HAP-1 (cell line): ENCODE measurements around the gene RNF112.
A peak's percentile ranks its signal among the peaks of the same experiment; 100 is the strongest.

ENCODE experiments used
- DNase-seq, 2 experiments: peaks; one replicate each; pipeline ENCODE4 v3.0.0-alpha.2; 2016 to 2020; ENCODE audit warnings: low spot score in 2 of 2
- H3K27me3 ChIP-seq: fragments of 250-450 bp; sonication (Bioruptor Pico); 2 replicates; pipeline ENCODE4 v1.5.1; 2020; ENCODE audit warnings: low read depth, mild to moderate bottlenecking, moderate library complexity
- H3K36me3 ChIP-seq: fragments of 250-450 bp; sonication (Bioruptor Pico); replicated peaks from 2 replicates; pipeline ENCODE4 v1.5.1; 2020; ENCODE audit warnings: mild to moderate bottlenecking
- H3K4me1 ChIP-seq: fragments of 250-450 bp; sonication (Bioruptor Pico); 2 replicates; pipeline ENCODE4 v1.5.1; 2020; ENCODE audit warnings: mild to moderate bottlenecking
- H3K4me3 ChIP-seq: fragments of 250-450 bp; sonication (Bioruptor Pico); 2 replicates; pipeline ENCODE4 v1.5.1; 2020; ENCODE audit warnings: mild to moderate bottlenecking, moderate library complexity
- H3K9me3 ChIP-seq: fragments of 250-450 bp; sonication (Bioruptor Pico); 2 replicates; pipeline ENCODE4 v1.5.1; 2020; ENCODE audit warnings: mild to moderate bottlenecking, moderate library complexity
- in situ Hi-C: fragments of 300-500 bp; cut with MboI; formaldehyde crosslinking; loops from 3 replicates; pipeline ENCODE4 v1.14.3; 2020; ENCODE audit warnings: low sequenced_read_pairs, inconsistent platforms, mixed read lengths

Gene RNF112

GRCh38 chr17:19369107-19369778 is 41.8 kb upstream of the RNF112 start:
- no peaks in the 10 kb centered on the region for H3K9me3 ChIP-seq
- no peaks in the 10 kb centered on the region for H3K27me3 ChIP-seq
- H3K36me3 ChIP-seq, result no peaks in the 10 kb centered on the region
- in situ Hi-C loops, result no loop called here
- DNase-seq, result no peak
- H3K4me1 ChIP-seq, result no peaks in the 10 kb centered on the region
- no peak overlapping the region for H3K4me3 ChIP-seq

DNA sequence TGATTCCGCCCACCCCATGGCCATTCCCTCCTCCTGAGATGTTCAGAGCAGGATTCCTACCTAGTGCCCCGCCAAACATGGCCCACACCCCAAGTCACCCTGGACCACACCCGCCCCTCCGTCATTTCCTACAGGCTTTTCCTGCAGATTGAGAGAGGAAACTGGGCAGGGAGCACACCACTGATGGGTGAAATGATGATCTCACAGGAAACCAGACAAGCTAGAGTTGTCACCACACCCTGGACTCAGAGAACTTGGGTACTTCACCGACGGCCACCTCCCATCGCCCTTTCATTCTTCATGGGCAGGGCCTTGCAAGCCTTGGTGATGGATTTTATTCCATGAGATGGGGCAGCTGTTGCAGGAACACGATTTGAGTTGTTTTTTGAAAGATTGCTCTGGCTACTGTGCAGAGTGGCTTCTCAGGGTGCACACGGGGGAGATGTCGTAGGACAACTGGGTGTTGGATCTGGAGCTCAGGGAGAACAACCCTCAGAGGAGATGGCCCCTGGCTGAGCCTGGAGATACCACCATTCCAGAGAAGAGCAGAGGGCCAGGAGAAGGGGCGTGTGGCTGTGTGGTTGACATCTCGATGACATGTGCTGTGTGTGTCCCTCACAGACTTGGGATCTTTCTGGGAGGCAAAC is 41.1 kb upstream of the RNF112 start:
- Histone ChIP-seq H3K9me3 (no peaks in the 10 kb centered on the region), H3K27me3 (no peaks in the 10 kb centered on the region), H3K4me3 (no peak overlapping the region), H3K4me1 (no peaks in the 10 kb centered on the region), H3K36me3 (no peaks in the 10 kb centered on the region)
- no peak for DNase-seq
- in situ Hi-C loops, result no loop called here

DNA sequence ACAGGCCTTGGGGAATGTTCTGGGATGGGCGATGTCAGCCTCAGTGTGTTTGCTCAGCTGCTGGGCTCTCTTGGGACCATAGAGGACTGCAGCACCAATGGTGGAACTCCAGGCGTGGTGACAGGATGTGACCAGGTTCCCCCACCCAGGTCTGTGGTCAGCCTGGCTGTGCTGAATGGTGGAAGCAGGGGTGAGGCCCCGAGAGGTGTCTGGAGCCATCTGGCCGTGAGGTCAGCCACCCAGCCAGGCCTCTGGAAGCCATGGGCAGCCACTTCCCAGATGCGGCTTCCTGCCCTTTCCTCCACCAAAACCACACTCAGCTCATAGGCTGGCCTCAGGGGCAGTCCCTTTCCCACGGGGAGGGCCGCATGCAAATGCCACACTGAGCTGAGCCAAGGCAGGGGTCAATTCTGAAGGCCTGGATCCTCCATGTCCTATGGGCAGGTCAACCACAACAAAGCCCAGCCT is 40.5 kb upstream of the RNF112 start:
- Histone ChIP-seq H3K36me3 (no peaks in the 10 kb centered on the region), H3K9me3 (no peaks in the 10 kb centered on the region), H3K4me1 (no peaks in the 10 kb centered on the region), H3K27me3 (no peaks in the 10 kb centered on the region), H3K4me3 (no peak overlapping the region)
- in situ Hi-C loops, result no loop called here
- no peak for DNase-seq

DNA sequence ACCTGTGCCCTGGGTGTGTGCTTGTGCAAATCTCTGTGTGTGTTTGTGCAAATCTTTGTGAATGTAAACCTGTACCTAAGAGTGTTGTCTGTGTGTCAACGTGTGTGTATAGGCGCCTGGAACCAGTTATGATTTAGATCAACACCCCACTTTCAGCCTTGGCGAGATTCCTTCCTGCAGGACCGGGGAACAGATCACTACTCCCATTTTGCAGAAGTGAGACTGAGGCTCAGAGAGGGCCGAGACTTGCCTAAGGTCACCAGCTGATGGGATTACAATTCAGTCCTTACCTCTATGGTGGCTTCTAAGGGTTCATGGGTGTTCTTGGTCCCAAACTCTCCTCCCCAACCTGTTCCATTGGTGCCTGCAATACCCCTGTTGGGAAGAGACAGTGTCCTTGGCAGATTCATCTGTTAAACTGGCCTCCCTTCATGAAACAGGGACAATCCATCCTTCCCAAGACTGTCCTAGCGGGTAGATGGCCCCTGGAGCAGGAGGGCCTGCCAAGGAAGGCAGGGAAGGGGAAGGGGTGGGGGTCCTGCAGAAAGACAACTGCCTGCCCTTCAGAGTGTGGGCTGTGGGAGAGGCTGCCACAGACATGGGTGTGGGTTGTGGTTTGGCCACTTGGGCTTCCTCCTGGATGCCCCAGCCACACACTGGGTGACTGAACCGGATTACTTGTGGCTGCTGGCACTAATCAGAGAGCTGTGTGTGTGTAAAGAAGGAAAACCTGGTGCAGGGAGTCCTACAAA is 39.6 kb upstream of the RNF112 start:
- in situ Hi-C loops, result no loop called here
- no peaks in the 10 kb centered on the region for H3K4me1 ChIP-seq
- no peaks in the 10 kb centered on the region for H3K27me3 ChIP-seq
- H3K36me3 ChIP-seq, result no peaks in the 10 kb centered on the region
- DNase-seq, result no peak
- no peaks in the 10 kb centered on the region for H3K9me3 ChIP-seq
- H3K4me3 ChIP-seq, result no peak overlapping the region

GRCh38 chr17:19372011-19372370 is 39.0 kb upstream of the RNF112 start:
- Histone ChIP-seq H3K4me1 (peaks cover 3% of the 10 kb centered on the region; the same call in 1 of the 2 replicates), H3K4me3 (no peak overlapping the region), H3K36me3 (no peaks in the 10 kb centered on the region), H3K9me3 (no peaks in the 10 kb centered on the region), H3K27me3 (no peaks in the 10 kb centered on the region)
- in situ Hi-C loops, result no loop called here
- DNase-seq, result no peak

- H3K9me3 ChIP-seq, result no peaks in the 10 kb centered on the region
- H3K36me3 ChIP-seq, result no peaks in the 10 kb centered on the region
- no peaks in the 10 kb centered on the region for H3K27me3 ChIP-seq
- no peak for DNase-seq
- H3K4me1 ChIP-seq, result peaks cover 5% of the 10 kb centered on the region; the same call in 1 of the 2 replicates
- in situ Hi-C loops, result no loop called here
- H3K4me3 ChIP-seq, result no peak overlapping the region
These were observed 38.6 kb upstream of the RNF112 start for GRCh38 chr17:19372439-19372838.

DNA sequence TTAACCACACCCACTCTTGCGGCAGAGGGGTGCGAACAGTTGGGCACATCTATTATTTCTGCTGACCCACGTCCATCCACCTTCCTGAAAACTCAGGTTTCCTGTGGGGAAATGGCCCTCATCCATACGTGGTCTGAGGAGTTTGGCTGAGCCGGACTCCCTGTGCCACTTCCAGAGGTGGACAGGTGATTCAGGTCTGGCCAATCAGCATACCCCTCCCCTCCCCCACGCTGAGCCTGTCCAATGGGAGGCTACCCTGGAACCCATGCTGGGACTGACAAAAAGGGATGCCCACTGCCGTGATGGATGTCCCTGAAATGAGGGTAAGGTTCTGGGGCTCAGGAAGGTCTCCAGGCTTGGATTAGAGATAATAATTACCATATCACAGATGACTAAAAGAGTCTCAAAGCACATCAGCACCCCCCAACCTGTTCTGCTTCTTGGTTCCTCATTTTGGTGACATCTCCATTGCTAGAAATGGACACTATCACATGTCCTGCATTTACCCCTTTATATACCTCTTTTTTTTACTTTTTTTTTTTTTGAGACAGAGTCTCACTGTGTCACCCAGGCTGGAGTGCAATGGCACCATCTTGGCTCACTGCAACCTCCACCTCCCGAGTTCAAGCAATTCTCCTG is 38.0 kb upstream of the RNF112 start:
- H3K4me1 ChIP-seq, result peaks cover 5% of the 10 kb centered on the region; the same call in 1 of the 2 replicates
- in situ Hi-C loops, result no loop called here
- no peak overlapping the region for H3K4me3 ChIP-seq
- no peaks in the 10 kb centered on the region for H3K36me3 ChIP-seq
- no peaks in the 10 kb centered on the region for H3K27me3 ChIP-seq
- no peaks in the 10 kb centered on the region for H3K9me3 ChIP-seq
- no peak for DNase-seq

- H3K4me3 ChIP-seq, result no peak overlapping the region
- H3K36me3 ChIP-seq, result peaks cover under 1% of the 10 kb centered on the region
- peaks cover 8% of the 10 kb centered on the region; the same call in 1 of the 2 replicates for H3K4me1 ChIP-seq
- DNase-seq, result no peak
- in situ Hi-C loops, result no loop called here
- H3K9me3 ChIP-seq, result no peaks in the 10 kb centered on the region
- no peaks in the 10 kb centered on the region for H3K27me3 ChIP-seq
These were observed 36.9 kb upstream of the RNF112 start for GRCh38 chr17:19374136-19374535.

- Histone ChIP-seq H3K9me3 (no peaks in the 10 kb centered on the region), H3K36me3 (peaks cover 16% of the 10 kb centered on the region), H3K4me1 (peaks cover 11% of the 10 kb centered on the region; the same call in 1 of the 2 replicates), H3K27me3 (no peaks in the 10 kb centered on the region), H3K4me3 (no peak overlapping the region)
- in situ Hi-C loops, result no loop called here
- DNase-seq, result no peak
These were observed 35.3 kb upstream of the RNF112 start for GRCh38 chr17:19375732-19376131.

- Histone ChIP-seq H3K4me1 (peaks cover 11% of the 10 kb centered on the region; the same call in 1 of the 2 replicates), H3K4me3 (peak overlapping the region; percentile 55), H3K9me3 (no peaks in the 10 kb centered on the region), H3K36me3 (peaks cover 21% of the 10 kb centered on the region), H3K27me3 (no peaks in the 10 kb centered on the region)
- DNase-seq, result no peak
- in situ Hi-C loops, result no loop called here
These were observed 34.2 kb upstream of the RNF112 start for GRCh38 chr17:19376811-19377210.

DNA sequence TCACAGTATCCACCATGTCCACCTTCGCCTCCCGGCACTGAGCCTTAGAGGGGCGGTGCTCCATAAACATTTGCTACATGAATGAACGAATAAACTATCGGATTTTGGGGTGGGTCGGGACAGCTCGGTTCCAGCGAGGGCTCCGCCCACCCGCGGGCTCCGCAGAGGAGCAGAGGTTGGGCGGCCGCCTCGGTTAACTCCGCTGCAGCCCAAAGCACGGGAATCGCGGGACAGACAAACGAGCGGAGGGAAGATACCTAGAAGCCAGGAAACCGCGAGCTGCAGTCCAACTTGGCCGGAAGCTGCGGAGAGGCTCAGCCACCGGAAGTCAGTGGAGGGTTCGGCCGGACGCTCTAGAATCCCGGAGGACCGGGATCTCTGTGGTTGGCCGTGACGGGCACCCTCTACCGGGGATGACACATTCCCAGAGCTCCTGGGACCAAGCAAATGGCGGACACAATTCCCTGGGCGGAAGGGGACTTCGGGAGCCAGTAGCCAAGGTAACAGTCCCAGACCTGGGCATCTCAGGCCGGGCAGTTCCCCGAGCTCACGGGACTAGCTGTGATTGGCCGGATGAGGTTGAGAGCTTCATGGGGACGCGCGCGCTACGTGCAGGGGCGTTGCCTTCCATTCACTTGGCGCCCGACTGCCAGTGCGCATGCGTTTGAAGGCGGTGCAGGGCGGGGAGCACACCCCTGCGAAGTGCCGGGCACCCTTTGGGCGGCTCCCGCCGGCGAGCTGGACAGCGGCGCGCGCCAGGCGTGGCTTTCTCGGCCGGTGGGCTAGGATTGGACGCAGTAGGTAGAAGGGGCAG is 33.2 kb upstream of the RNF112 start:
- Histone ChIP-seq H3K9me3 (no peaks in the 10 kb centered on the region), H3K27me3 (no peaks in the 10 kb centered on the region), H3K36me3 (peaks cover 27% of the 10 kb centered on the region), H3K4me1 (peaks cover 11% of the 10 kb centered on the region; the same call in 1 of the 2 replicates), H3K4me3 (peak overlapping the region; percentile 55)
- in situ Hi-C loops, result no loop called here
- DNase-seq, result peak; percentile 98

DNA sequence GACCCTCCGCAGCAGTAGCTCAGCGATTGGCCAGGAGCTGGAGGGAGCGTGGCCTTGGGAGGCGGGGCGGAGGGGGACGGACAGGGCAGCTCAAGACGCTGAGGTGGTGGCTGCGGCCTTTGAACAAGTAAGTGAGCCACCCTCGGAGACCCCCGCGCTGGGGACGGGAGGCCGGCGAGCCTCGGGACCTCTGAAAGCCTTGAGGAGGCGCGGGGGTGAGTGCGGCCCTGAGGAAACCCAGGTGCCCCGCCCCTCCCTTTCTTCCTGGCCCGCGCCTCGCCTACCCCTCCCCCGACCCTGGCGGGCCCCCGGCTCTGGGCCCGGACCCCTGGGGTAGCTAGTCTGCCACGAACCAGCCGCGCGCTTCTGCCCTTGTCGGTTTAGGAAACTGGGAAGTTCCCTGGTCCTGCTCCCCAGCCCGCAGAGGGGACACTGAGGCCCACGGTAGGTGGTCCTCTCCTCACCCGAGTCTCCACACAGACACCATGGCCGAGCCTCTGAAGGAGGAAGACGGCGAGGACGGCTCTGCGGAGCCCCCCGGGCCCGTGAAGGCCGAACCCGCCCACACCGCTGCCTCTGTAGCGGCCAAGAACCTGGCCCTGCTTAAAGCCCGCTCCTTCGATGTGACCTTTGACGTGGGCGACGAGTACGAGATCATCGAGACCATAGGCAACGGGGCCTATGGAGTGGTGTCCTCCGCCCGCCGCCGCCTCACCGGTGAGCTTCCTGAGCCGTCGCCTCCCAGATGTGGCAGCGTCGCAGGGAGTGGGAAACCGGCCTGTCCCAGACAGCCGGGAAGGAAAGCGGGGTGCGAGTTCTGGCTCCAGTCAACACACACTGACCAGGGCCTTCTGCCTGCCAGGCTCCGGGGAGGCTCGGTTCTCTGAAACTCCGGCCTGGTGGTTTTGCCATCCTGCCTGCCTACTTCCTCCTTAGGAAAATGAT is 32.3 kb upstream of the RNF112 start, which contains the start of gene MAPK7:
Gene MAPK7, plus strand, starts transcription at position 83 of the 945 bp plus-strand sequence. Its CDS starts 403 bp downstream, at position 486.
- in situ Hi-C loops, result no loop called here
- H3K9me3 ChIP-seq, result no peaks in the 10 kb centered on the region
- peak within 1 kb of the TSS; percentile 55 for H3K4me3 ChIP-seq
- H3K36me3 ChIP-seq, result peaks cover 34% of the 10 kb centered on the region
- no peaks in the 10 kb centered on the region for H3K27me3 ChIP-seq
- no peak for DNase-seq
- H3K4me1 ChIP-seq, result peaks cover 11% of the 10 kb centered on the region; the same call in 1 of the 2 replicates
